EL (cell line): ENCODE data around the gene WDR62.

ENCODE experiments used
- DNase-seq: peaks from one replicate; pipeline ENCODE4 v3.0.0-alpha.2; 2016

WDR62 gene

DNA sequence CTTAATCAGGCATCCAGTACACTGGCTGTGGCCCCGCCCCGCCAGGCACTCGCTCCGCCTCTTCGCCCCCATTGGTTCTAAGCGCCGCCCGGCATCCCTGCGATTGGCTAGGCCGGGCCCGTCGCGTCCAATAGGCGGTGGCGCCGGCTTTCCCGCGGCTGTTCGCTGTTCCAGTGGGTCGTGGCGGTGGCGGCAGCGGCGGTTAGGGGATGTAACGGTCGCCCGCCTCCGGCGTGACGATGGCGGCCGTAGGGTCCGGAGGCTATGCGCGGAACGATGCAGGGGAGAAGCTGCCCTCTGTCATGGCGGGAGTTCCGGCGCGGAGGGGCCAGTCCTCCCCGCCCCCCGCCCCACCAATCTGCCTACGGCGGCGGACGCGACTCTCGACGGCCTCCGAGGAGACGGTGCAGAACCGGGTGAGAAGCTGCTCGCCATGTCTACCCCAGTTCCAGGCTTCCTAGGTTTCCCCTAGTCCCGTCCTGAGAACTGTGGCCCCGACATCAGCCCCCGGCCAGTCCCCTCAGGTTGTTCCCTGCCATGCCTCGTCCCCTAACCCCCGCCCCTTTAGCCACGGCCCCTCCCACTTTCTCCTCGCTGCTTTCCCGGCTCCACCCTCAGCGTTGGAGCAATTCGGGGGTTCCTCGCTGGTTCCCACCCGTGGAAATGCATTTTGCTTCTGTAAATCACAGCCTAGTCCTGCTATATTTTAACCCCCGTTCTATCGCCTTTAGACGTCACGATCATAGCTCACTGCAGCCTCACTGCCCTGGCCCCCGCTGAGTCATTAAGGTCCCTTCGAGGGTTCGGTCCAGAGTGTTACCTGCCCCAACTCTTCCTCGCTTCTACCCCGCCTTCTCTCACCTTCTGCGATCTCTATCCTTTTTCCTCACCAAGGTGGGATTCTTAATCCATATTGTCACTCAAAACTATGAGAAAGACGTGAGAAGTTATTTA, at the start of gene WDR62:
Gene WDR62, plus strand, starts transcription at position 165 of the 954 bp plus-strand sequence. Its CDS starts 75 bp downstream, at position 240.
- peak; percentile 94 for DNase-seq

DNA sequence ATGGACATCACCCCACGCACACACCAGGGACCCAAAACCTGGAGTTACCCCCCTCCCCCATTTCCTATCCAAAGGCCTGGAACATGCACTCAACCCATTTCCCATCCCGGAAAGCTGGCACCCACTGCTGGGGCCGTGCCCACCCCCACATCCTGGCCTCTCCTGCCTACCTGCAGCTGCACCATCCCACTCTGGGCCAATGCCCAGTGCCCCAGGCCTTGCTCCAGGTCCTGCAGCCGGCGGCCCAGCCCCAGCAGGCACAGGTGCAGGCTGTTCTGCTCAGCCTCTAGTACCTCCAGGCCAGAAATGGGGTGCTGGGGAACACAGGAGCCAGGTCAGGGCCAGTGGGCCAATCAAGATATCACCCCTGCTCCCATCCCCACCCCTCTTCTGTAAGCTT, 47.7 kb upstream of the WDR62 start:
- DNase-seq = no peak

DNA sequence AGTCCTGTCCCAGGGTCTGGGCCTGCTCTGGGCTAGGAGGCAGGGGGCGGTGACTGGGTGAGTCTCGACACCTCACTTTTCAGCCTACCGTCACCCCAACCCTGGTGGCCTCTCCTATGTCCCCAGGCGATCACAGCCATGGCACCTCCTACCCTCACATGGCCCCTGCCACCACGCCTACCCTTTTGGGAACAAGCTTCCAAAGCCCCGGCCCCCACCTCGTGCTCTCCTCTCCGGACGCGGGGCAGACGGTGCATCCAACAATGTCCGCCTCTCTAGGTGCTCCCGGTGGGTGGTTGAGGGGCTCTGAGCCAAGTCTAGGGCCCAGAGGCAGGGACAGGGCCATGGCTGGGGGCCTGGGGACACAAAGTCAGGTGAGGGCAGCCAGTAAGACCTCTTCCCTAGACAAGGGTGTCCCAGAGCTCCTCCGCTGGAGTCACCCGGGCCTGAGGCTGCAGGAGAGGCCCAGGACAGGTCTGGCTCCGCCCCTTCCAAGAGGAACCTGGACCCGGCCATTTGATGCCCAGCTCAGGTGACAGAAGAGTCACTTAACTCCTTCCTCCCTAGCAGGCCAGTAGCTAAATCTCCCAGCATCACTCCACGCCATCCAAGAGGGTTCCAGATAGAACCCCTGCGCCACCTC, 46.2 kb upstream of the WDR62 start, which contains the start of gene SYNE4:
Gene SYNE4, minus strand, starts transcription at position 478 of the 643 bp plus-strand sequence. Its CDS starts 132 bp downstream, at position 346.
- no peak for DNase-seq

DNA sequence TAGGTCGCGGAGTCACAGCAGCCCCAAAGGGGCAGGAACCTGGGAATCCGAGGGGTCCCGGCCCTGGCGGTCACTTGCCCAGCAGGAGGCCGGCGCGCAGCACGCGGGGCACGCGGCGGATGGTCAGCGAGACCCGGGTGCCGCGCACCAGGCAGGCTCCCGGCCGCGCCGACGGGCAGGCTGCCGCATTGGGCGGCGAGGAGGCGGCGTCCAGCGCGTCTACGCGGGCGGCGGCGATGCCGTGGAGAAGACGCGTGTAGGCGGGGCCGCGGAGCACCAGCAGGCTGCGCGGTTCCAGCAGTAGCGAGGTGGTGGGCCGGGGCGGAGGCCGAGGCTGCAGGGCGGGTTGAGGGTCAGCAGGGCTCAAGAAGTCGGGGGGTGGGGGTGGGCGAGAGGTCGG, 45.5 kb upstream of the WDR62 start:
- peak; percentile 69 for DNase-seq

DNA sequence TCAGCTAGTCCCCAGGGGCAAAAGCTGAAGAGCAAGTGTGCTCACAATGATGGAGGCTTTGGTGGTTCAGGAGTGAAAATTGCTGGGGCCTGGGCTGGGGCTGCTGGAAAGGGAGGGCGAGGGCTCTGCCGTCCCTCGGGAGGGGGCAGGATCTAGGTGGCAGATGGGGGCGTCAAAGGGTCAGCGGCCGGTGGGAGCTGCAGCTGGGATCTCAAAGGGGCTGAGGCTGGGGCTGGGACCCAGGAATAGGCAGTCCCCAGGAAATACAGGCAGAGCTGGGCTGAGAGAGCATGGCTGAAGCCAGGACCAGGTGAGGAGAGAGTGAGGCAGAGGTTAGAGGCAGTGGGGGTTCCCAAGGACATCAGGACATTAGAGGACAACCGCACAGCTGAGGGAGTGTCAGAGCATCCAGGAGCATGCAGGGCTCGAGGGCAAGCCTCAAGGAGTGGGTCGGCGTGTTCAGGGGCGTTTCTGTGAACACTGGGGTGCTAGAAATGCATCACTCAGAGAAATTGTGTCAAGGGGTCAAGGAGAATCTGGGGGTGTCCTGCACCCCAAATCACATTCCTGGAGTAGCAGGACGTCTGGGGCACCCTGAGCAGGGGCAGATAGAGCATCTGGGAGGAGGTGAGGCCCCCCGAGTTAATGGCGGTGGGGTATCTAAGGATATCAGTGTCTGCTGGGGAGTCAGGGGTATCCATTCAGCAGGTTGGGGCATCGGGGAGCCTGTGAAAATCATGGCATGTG, 44.9 kb upstream of the WDR62 start:
- no peak for DNase-seq

DNA sequence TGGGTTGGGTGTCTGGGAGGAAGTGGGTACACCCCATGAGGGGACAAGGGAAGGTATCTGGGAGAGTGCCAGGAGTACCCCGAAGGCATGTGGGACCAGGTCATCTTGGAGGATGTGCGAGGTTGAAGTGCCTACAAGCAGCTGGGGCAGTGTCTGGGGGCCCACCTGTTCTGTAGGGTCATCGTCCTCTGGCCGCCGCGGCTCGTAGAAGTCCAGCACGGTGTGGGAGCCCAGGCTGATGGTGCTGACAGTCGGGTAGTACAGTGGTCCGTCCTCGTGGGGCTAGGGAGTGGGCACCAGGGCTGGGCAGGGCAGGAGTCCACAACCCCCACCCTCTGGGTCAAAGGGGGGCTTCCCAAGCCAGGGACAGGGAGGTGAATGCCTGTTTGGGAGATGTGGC, 44.3 kb upstream of the WDR62 start:
- DNase-seq = no peak

DNA sequence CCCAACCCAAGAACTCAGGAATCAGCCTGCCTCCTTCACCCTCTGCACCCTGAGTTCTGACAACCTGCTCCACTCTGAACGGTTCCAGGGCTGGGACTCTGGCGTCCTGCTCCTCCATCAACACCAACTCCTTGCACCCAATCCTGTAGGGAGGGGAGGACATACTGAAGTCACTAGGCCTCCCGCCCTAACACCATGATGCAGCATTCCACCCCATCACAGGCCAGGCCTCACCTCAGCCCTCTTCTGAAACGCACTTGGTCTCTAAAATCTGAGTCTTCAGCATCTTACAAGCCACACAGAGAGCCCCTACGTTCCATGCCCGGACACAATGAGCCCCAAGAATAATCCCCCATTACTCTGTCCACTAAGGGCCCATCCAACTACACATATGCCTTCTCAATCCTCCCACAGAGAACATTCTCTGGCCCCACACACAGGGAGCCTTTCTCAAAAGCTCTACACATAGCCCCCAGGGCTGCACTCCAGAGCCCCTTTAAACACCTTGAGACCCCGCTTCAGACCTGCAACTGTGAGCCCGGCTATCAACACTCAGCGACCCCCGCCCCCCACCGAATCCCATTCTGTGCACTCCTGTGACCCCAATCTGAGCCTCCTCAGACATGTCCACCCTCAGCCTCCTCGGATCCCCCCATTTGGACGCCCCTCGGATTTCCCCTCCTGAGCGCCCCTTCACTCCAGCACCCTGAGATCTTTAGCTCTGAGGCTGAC, 41.3 kb upstream of the WDR62 start:
- DNase-seq = no peak

DNA sequence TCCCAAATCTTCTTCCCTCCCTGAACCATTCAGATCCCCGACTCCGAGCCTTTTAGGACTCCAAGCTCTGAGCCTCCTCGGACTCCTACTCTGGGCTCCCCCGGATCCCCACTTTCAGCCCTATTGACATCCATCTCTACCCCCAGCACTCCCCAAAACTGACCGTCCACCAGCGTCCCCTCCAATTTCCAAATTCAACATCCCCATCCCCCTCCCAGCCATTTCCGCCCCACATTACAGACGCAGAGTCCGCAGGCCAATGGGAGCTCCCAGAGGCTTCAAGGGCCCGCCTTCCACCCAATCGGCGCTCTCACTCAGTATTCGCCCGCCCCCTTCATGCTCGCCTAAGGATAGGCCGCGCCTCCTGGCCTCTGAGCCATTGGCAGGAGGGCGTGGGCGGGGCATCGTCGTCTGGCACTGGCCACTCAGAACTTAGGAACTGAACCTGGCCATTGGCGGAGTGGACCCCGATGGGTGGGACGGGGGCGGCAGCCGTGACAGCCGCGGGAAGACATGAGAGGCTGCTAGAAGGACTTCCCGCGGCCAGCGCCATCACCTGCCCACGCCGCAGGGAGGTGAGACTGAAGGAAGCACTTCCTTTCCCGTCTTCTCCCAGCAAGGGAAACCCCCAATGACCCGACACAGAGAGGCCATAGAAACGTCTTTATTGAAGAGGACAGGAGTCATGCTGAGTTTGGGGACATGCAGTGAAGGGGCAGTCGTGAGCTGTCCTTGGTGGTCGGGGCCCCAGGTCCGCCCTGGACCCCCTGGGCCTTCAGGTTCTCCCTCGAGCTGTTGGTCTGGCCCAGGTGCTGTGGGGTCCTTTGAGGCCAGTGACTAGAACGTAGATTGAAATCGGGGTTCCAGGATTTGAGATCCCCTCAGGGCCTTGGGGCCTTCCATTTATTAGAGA, 40.4 kb upstream of the WDR62 start, which contains the start of gene ALKBH6:
Gene ALKBH6, minus strand, starts transcription at position 202 of the 913 bp plus-strand sequence. CDS start 816 bp downstream, outside the sequence.
- peak; percentile 99 for DNase-seq

DNA sequence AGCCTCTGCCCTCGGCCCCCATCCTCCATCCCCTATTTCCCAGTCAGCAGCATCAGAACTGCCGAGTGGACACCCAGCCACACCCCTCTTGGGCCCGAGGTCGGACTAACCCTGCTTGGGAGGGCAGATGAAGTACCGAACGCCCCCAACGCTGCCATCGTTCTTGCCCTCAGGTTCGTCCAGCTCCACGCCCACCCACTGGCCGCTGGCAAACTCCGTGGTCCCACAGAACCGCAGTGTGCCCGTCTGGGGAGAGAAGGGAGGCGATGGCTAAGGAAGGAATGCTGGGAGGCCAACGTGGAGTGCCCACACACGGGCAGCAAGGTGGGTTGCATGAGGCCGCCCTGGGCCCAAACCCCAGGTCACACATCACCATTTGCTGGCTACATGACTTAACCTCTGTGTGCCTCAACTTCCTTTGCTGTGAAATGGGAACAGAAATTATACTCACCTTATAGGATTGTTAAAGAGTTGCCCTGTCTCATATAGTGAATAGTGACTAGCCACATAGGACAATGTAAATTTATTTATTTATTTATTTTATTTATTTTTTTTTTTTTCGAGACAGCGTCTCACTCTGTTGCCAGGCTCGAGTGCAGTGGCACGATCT, 35.5 kb upstream of the WDR62 start:
- no peak for DNase-seq

DNA sequence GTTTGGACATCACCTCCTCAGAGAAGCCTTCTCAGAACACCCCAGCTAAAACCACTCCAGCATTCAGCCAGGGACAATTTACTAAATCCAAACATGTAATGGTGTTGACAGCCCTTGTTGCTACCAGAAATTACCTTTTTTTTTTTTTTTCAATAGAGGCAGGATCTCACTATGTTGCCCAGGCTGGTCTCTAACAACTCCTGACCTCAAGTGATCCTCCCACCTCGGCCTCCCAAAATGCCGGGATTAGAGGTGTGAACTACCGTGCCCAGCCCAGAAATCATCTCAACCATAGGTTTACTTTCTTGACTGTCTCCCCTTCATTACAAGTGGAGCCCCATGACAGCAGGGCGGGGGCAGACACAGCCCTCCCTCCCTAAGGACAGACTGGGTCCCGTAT, 31.3 kb upstream of the WDR62 start:
- no peak for DNase-seq

DNA sequence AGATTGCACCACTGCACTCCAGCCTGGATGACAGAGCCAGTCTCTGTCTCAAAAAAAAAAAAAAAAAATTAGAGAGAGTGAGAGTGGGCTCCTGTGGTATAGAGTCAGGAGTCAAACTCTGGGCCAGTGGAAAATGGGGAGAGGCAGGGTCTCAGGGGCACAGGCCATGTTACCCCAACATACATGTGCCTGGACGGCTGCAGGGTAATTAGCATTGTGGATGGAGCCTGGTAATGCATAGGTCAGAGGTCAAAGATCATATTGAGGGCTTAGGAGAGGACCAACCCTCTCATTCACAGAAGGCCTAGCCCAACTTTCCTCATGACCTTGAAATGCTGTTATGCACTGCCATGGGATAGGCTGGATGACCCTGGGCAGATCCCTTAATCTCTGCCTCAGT, 29.2 kb upstream of the WDR62 start:
- DNase-seq = no peak

DNA sequence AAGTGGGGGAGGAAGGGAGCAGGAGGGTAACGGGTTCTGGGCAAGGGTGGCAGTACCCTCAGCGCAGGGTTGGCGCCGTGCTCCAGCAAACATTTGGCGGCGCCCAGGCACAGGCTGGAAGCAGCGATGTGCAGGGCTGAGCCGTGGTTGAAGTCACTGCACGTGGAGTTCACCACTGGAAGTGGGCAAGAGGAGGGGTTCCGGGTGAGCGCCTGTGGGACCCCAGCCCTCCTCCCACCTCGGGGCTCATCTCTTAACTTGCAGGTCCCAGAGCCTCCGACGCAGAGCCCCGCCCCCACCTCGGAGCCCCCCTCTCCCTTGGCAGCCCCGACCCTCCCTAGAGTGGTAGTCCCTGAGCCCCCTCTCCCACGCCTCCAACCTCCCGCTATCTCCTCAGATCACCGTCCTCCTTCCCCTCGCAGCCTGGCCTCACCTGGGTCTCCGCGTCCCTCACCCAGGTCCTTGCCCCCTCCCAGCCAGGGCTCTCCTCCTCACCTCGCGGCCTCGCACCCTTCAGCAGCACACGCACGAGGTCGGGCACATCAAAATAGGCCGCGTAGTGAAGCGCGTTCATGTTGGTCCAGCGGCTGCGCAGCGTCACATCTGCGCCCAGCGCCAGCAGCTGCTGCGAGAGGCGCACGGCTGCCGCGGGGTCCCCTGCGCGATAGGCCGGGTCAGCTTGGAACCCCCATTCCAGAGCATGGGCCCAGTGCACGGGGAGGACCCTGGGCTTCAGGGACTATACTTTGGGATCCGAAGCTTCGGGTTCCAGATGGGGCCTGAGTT, 28.4 kb upstream of the WDR62 start:
- no peak for DNase-seq

DNA sequence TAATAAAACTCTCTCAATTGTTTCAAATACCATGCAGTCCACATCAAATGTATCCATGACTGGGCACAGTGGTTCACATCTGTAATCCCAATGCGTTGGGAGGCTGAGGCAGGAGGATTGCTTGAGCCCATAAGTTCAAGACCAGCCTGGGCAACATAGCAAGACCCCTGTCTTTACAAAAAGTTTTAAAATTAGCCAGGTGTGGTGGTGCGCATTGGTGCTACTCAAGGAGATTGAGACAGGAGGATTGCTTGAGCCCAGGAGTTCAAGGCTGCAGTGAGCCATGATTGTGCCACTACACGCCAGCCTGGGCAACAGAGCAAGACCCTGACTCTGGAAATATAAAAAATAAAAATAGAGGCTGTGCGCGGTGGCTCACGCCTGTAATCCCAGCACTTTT, 27.0 kb upstream of the WDR62 start:
- no peak for DNase-seq

DNA sequence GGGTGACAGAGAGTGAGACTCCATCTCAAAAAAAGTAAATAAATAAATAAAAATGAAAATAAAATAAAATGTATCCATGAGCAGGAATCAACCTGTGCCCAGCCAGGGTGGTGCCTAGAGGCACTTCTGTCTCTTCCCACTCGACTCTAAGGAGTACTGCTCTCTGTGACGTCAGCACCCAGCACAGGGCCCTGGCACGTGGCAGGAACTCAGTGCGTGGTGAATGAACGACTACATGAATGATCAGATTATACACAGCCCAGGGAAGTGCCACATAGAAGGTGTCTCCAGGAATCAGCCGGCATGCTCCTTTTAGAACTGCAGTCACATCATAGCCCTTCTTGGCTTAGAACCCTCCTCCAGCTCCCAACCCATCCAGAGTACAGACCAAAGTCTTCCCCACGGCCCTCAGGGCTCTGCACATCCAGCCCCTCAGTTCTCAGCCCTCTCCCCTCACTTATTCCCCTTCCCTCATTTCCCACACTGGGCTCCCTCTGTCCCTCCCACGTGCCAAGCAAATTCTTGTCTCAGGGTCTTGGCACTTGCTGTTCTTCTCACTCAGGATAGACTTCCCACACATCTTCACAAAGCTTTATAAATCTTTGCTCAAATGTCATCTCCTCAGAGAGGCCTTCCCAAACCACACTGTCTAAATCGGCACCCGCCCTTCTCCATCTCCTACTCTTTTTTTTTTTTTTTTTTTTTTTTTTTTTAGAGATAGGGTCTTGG, 26.2 kb upstream of the WDR62 start:
- no peak for DNase-seq

DNA sequence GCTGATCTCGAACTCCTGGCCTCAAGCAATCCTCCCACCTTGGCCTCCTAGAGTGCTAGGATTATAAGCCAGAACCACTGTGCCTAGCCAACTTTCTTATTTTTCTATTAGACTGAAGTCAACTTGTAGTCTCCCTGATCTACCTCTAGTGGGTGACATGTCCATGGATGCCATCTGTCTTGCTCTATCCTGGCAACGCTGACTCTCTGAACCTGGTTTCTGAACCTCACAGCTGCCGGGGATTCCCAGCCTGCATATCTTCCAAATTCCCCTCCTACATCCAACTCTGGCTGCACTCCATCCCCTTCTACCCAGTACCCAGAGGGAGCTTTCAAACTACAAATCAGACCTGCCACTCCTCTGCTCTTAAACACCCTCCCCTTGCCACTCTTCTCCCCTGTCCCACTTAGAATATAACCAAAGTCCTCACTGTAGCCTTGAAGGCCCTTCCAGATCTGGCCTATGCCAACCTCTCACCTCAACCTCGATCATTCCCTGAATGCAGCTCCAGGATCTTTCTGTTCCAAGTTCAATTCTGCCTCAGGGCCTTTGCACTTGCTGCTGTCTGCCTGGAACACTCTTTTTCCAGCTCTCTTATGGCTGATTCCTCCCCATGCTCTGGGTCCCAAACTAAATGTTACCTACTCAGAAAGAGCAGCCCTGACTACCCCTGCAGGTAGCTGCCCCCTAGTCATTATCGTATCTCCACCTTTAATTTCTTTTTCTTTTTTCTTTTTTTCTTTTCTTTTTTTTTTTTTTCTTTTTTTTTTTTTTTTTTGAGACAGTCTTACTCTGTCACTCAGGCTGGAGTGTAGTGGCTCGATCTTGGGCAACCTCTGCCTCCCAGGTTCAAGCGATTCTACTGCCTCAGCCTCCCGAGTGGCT, 24.2 kb upstream of the WDR62 start:
- DNase-seq = peak; percentile 52

DNA sequence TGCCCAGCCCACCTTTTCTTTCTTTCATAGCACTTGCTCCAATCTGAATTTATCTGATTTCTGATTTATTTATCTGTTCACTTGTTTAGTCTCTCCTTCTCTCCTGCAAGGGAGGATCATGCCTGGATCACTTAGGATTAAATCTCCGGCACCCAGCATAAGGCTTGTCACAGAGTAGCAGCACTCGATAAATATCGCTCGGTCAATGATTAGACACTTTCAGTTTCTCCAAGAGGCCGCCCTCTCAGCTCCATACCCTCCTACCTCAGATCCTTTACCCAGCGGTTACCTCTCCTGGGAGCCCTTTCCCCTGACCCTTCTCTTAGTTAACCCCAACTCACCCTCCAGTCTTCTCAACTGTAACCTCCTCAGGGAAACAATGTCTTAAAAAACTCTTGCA, 23.4 kb upstream of the WDR62 start:
- DNase-seq = no peak

DNA sequence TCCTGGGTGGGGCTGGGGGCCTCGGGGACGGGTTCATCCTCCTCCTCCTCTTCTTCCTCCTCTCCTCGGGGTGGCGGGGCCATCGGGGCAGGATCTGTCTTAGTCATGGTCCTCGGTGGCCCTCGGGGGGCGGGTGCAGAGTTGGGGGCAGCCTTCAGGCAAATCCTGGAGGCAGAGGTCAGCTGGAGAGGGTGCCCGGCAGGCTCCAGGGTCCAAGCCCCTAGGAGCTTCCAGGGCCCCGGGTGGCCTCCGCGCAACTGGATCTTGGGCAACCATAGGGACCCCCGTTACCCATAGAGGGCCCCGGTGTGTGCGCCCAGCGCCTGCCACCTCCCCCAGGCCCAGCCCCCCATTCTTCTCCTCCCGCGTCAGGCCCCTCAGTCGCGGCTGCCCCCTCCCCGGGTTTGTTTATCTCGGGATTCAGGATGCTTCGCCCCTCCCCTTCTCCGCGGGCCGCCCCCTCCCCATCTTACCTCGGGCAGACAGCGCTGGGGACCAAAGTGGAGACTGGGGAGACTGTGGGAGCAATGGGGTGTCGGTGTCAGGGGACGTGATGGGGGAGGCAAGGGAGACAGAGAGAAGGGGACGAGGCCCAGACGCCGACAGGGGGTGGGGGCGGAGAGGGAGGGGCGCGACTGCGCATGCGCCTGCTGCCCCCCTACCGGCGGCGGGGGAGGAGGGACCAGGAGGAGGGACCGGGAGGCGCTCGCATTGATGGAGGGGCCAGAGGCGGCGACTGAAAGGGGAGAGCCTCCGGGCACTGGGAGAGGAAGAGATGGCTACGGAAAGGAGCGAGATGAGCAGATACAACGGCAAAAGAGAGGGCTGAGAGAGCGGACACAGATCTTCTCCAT, 22.2 kb upstream of the WDR62 start, which contains the start of gene CLIP3:
Gene CLIP3, minus strand, starts transcription at position 623 of the 854 bp plus-strand sequence. Its CDS starts 516 bp downstream, at position 107.
- DNase-seq = peak; percentile 75
